GM12872 (cell line): ENCODE results near the gene ZMYM2.

Experiments used
- CTCF ChIP-seq: IDR thresholded peaks from 3 replicates; pipeline ENCODE4 v1.5.1; 2011; ENCODE audit warnings: low read depth, mild to moderate bottlenecking, low read length, moderate library complexity; ENCODE audit not compliant: insufficient read depth

Gene ZMYM2

GRCh38 chr13:20073775-20074174 lies 115.2 kb downstream of the ZMYM2 start:
- no peak for TF ChIP-seq CTCF

GRCh38 chr13:20074966-20075365 lies 116.4 kb downstream of the ZMYM2 start:
- TF ChIP-seq CTCF, result no peak

GRCh38 chr13:20077086-20077485 lies 118.6 kb downstream of the ZMYM2 start:
- TF ChIP-seq CTCF, result no peak

- no peak for TF ChIP-seq CTCF
Measured at GRCh38 chr13:20080377-20081164, 122.0 kb downstream of the ZMYM2 start.

GRCh38 chr13:20090349-20090748 lies 131.8 kb downstream of the ZMYM2 start:
- TF ChIP-seq CTCF, result no peak

GRCh38 chr13:20093951-20094350 lies 135.4 kb downstream of the ZMYM2 start:
- no peak for TF ChIP-seq CTCF

GRCh38 chr13:20099319-20099718 lies 140.8 kb downstream of the ZMYM2 start:
- no peak for TF ChIP-seq CTCF
